Sigmoid colon (tissue), 4 donors: ENCODE data around the gene KLHL3.

Experiments
- CTCF ChIP-seq, 4 experiments: fragments of 450-650 bp in 3 of 4; fragments of 200-600 bp in 1 of 4; IDR thresholded peaks; one replicate each; pipeline ENCODE4 v1.5.1; 2016 to 2019; ENCODE audit warnings: antibody characterized with exemption in 4 of 4, mild to moderate bottlenecking in 3 of 4, moderate library complexity in 2 of 4
- EP300 ChIP-seq, 4 donors: sonication (generic); formaldehyde crosslinking; IDR thresholded peaks; one replicate each; pipeline ENCODE4 v1.6.1; 2017; ENCODE audit warnings: antibody characterized with exemption in 4 of 4
- POLR2A ChIP-seq, 2 donors: fragments of 450-650 bp; IDR thresholded peaks; one replicate each; pipeline ENCODE4 v1.6.1; 2016; ENCODE audit warnings: antibody characterized with exemption in 2 of 2, mild to moderate bottlenecking in 2 of 2, moderate library complexity in 2 of 2

- TF ChIP-seq CTCF (IDR thresholded peaks at IDR 0.05): no peak
- TF ChIP-seq POLR2A (IDR thresholded peaks at IDR 0.05): no peak
- no peak for TF ChIP-seq EP300 (IDR thresholded peaks at IDR 0.05)
Observed at GRCh38 chr5:137632716-137633115, 103.2 kb downstream of the KLHL3 start.
